Smooth muscle cell of the umbilical artery (primary cell): ENCODE measurements around the gene KNSTRN. TPM values are rescaled to one million over a fixed set of nuclear protein-coding genes. Genes with fewer than 3 reads are reported as not detected.

ENCODE experiments used
- total RNA-seq: library from RNA; depleted of rRNA; stranded (reverse); fragments of >200 nt; gene quantifications from 2 replicates; pipeline ENCODE4 v1.2.3, GENCODE V29; 2014

KNSTRN gene, protein sequence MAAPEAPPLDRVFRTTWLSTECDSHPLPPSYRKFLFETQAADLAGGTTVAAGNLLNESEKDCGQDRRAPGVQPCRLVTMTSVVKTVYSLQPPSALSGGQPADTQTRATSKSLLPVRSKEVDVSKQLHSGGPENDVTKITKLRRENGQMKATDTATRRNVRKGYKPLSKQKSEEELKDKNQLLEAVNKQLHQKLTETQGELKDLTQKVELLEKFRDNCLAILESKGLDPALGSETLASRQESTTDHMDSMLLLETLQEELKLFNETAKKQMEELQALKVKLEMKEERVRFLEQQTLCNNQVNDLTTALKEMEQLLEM
- 16.0 and 67.1 TPM in 2 replicates for total RNA-seq

DNA sequence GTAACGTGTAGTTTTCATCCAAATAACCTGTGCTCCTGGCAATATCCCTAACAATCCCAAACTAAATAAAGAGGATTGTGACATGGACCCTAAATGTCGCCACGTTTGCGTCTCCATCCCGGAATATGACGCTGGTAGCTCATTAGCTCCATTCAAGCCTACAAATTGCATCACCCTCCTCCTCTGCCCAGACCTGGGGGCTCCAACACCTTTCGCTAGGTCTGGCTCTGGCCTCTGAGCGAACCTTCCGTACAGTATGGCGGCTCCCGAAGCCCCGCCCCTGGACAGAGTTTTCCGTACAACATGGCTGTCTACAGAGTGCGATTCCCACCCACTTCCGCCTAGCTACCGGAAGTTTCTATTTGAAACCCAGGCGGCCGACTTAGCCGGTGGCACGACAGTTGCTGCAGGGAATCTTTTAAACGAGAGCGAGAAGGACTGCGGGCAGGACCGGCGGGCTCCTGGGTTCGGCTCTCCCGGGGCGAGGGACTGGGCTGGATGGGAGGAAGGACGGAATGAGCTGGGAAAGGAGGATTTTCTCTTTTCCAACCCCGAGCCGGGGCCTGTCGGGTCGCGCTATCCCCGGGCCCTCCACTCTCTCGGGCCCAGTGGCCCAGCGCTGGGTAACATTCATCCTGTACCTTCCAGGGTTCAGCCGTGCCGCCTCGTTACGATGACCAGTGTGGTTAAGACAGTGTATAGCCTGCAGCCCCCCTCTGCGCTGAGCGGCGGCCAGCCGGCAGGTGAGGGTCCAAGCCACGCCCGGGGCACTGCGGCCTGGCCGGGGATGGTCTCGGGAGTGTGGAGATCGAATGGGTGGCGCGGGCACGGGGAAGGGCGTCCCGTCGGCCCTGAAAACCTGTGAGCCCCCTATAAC lies at the start of gene KNSTRN:
TSS of gene KNSTRN (plus strand) at position 142 of the 877 bp plus-strand sequence. CDS start at position 257, 115 bp downstream.

DNA sequence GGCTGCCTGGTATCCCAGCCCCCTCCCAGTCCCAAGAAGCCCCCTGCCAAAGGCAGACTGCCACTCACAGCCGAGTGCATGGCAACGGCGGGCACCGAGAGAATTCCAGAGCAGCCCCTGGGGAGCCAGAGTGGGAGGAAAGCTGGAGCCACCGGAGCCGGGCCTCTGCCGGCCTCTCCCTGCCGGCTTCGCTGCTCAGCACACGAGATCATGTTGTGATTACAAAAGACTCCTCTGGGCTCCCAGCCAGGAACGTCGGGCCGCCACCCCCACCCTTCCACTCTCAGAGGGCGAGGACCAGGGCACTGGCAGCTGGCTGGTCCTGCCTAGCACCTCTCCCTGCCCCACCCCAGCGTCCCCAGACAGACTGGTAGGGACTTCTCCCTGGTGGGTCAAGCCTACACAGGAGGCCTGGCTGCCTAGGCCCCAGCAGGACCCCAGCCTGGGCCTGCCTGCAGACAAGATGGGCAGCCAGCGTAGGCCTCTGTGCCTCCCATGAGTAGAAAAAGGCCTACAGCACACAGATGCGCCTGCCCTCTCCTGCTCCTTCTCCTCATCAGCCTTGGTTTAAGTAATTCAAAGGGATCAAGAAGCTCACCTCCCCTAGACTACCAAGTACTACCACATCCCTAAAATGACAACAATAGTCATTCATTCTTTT lies 41.7 kb upstream of the KNSTRN start, which contains the start of gene CCDC9B:
TSS of gene CCDC9B (minus strand) at position 200 of the 661 bp plus-strand sequence. CDS start at position 80, 120 bp downstream.

DNA sequence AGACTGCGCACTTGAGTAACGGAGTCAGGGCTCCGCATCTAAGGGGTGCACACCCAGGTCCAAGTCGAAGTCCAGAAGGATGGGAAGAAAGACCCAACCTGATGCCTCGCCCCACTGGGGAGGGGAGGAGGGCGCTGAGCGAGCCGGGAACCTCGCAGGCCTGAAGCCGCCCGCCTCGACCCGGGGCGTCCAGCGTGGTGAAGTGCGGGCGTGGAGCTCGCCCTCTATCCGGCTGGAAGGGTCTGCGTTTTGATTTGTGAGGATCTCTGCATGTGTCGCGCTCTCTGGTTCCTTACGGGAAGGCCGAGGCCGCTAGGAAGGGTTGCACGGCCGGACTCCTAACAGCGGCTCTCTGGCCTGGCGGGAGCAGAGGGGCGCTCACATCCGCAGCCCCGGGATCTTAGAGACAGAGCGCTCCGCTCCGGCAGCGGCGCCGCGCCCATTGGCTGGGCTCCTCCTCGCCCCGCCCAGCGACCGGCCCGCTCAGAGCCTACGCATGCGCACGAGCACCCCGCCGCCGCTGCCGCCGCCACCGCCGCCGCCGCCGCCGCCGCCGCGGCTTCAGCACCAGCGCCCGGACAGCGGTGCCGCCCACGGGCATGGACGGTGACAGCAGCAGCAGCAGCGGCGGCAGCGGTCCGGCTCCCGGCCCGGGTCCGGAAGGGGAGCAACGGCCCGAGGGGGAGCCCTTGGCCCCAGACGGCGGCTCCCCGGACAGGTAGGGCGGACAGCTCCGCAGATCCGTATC lies 24.6 kb upstream of the KNSTRN start, which contains the start of gene DISP2:
TSS of gene DISP2 (plus strand) at position 497 of the 748 bp plus-strand sequence. CDS start at position 600, 103 bp downstream.

GRCh38 chr15:40405501-40406381 lies 23.2 kb downstream of the KNSTRN start, which contains the start of gene IVD:
Gene IVD, plus strand, starts transcription at chr15:40405795. Its CDS starts 33 bp downstream, at chr15:40405828.

DNA sequence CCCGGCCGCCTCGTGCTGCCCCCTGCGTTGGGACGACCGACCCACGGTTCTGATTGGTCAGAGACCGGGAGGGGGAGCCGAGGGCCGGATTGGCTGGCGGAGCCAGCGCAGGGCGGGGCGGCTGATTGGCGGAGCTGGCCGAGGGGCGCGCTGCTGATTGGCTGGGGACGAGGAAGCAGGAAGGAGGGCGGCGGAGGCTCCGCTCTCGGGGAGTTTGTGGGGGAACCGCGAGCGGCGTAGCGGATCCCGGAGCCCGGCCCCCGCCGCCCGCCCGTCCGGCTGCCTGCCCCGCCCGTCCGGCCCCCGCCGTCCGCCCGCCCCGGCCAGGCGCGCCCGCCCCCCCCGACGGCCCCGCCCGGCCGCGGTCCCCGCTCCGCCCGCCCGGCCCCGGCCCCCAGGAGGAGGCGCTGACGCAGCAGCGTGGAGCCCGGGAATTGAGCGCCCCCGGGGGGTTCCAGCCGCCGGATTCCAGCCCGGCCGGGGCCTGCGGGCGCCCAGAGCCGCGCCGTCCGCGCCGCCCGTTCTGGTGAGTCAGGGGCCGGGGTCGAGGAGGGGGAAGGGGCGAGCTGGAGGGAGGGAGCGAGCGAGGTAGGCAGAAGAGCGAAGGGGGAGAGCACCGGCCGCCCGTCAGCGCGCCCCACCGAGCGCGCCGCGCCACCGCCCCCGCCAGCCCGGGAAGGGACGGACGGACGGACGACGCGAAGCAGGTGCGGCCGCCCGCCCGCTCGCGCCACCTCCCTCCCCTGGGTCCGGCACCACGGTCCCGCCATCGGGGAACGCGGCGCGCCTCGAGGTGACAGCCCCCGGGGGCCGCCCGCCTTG lies 58.4 kb downstream of the KNSTRN start, which contains the start of gene BAHD1:
TSS of gene BAHD1 (plus strand) at position 211 of the 822 bp plus-strand sequence. CDS start 17,512 bp downstream, outside the sequence.

Other genes starting within 250 kb of the KNSTRN start
- gene BUB1B, start 221.7 kb upstream of the KNSTRN start, total RNA-seq = 3.6 and 19.2 TPM in 2 replicates
- 0.28 TPM in 1 of 2 replicates, not detected in the other for gene PAK6, start 143.7 kb upstream of the KNSTRN start, total RNA-seq
- not detected in 2 replicates for gene ANKRD63, start 99.7 kb upstream of the KNSTRN start, total RNA-seq
- 0.28 TPM in 1 of 2 replicates, not detected in the other for gene PLCB2, start 74.8 kb upstream of the KNSTRN start, total RNA-seq
- 23.4 and 24.6 TPM in 2 replicates for gene INAFM2, start 59.0 kb upstream of the KNSTRN start, total RNA-seq
- gene CCDC9B, start 41.8 kb upstream of the KNSTRN start, total RNA-seq = 37.7 and 94.3 TPM in 2 replicates
- gene PHGR1, start 31.7 kb upstream of the KNSTRN start, total RNA-seq = not detected in 2 replicates
- 0.09 and 0.30 TPM in 2 replicates for gene DISP2, start 24.5 kb upstream of the KNSTRN start, total RNA-seq
- 48.0 and 51.4 TPM in 2 replicates for gene IVD, start 23.1 kb downstream of the KNSTRN start, total RNA-seq
- gene BAHD1, start 58.2 kb downstream of the KNSTRN start, total RNA-seq = 4.5 and 8.0 TPM in 2 replicates
- gene CHST14, start 88.3 kb downstream of the KNSTRN start, total RNA-seq = 13.4 and 19.0 TPM in 2 replicates
- gene CCDC32, start 182.3 kb downstream of the KNSTRN start, total RNA-seq = 17.0 and 21.1 TPM in 2 replicates
- gene RPUSD2, start 186.6 kb downstream of the KNSTRN start, total RNA-seq = 11.3 and 11.9 TPM in 2 replicates
- 1.2 and 14.2 TPM in 2 replicates for gene KNL1, start 211.5 kb downstream of the KNSTRN start, total RNA-seq